GM21576 (cell line): ENCODE measurements around the gene SECISBP2L.

Experiments
- ATAC-seq: cut with Tn5 transposase; IDR thresholded peaks from one replicate; pipeline ENCODE4 v1.9.1; 2021; ENCODE audit warnings: mild to moderate bottlenecking, moderate library complexity; ENCODE audit not compliant: unreplicated experiment

Gene SECISBP2L

GRCh38 chr15:49059491-49059890, 13.2 kb upstream of the SECISBP2L start:
- no peak for ATAC-seq

- no peak for ATAC-seq
Measured at GRCh38 chr15:49058559-49058958, 12.3 kb upstream of the SECISBP2L start.

- no peak for ATAC-seq
Measured at GRCh38 chr15:49055630-49056029, 9.4 kb upstream of the SECISBP2L start.

- no peak for ATAC-seq
Measured at GRCh38 chr15:49052662-49053061, 6.4 kb upstream of the SECISBP2L start.

DNA sequence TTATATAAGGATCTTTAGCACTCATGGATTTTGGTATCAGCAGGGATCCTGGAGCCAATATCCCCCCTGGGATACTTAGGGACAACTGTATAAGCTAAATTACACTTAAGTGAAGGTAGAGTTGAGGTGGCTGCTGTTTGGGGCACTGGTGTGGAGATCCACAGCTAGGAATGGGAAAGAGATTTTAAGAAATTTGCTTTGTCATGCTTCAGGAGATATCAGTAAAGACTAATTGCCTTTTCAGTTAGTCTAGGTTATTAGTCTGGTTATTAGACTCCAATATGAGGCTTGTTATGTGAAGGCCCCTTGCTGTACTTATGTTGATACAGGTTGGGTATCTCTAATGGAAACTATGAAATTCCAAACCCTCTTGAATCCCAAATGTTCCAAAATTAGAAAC, 1.2 kb upstream of the SECISBP2L start:
- ATAC-seq, result no peak

DNA sequence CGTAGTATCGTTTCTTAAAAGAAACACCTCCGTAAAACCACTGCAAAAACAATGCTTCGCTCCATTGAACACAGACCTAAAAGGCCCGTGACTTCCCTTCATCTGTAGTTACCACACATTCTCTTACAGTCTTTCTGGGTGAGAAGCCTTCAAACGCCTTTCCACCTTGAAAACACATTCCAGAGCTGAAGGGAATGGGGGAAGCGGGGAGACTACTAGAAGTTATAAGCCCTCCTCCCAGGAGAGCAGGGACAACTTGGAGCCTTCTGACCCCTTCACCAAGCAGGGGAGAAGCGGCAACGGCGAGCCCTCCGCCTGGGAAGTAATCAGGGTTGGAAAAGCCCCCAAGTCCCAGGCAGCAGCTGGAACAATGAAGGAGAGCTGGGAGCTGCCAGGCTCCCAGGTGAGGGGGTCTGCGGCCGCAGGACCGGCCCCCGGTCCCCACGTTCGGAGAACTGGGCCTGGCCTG, 461 bp downstream of the SECISBP2L start:
- ATAC-seq, result peak; percentile 47

DNA sequence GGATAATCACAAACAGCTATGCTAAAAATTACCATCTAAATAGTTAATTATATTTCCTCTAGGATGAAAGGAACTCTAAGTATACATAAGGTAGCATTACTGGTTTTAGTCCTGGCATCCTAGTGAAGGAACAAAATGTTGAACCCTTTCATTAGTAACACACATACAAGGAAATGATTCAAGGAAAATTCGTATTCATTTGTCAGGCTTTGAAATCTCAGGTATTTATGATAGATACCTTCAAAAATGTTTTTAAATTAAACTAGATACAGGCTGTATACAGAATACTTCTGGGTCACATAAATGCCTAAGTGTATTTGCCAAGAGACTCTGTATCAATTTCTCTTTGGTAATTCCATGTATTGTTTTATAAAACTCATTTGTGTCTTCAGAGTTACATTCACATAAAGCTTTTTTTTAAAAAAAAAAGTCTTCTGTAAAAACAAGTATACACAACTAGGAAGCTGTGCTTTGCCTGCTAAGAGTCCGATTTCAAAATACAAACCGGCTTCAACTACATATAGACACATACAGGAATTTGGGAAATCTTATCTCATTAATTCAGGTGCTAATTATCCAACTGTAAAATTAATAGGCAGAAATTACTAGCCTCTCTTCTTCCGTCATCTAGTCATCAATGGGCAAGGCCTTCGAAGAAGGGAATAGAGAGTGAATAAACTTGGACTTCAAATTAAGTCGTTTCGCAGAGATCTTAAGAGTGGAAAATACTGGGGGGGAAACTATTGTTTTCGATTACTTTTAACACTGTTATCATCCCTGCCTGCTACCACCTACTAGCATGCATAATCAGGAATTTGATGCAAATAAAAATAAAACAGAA, 1.3 kb downstream of the SECISBP2L start:
- ATAC-seq, result no peak

- no peak for ATAC-seq
Measured at GRCh38 chr15:49044002-49044401, 2.2 kb downstream of the SECISBP2L start.

- no peak for ATAC-seq
Measured at GRCh38 chr15:49042165-49042564, 4.1 kb downstream of the SECISBP2L start.

- no peak for ATAC-seq
Measured at GRCh38 chr15:49041426-49041825, 4.8 kb downstream of the SECISBP2L start.

- no peak for ATAC-seq
Measured at GRCh38 chr15:49040151-49040550, 6.1 kb downstream of the SECISBP2L start.

GRCh38 chr15:49038382-49038781, 7.9 kb downstream of the SECISBP2L start:
- no peak for ATAC-seq

GRCh38 chr15:49037546-49037940, 8.7 kb downstream of the SECISBP2L start:
- no peak for ATAC-seq

- no peak for ATAC-seq
Measured at GRCh38 chr15:49036650-49037545, 9.3 kb downstream of the SECISBP2L start.

DNA sequence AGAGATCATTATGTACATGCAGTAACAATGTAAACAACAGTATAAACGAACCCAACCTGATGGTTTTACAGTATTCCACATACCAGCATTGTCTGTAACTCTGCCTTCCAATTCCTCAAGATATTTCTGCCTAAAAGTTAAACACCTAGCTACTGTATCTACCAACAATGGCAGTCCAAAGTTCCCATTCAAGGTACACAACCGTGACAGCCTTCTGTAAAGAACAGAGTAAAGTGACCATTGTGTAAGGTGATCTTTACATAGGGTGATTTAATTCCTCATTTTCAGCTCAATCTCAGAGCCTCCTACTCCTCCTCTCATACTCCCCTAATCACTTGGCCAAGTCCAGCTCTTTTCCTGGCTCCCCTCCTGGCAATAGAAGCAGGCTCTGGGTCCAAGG, 10.4 kb downstream of the SECISBP2L start:
- ATAC-seq, result no peak

GRCh38 chr15:49032601-49033145, 13.6 kb downstream of the SECISBP2L start:
- no peak for ATAC-seq

DNA sequence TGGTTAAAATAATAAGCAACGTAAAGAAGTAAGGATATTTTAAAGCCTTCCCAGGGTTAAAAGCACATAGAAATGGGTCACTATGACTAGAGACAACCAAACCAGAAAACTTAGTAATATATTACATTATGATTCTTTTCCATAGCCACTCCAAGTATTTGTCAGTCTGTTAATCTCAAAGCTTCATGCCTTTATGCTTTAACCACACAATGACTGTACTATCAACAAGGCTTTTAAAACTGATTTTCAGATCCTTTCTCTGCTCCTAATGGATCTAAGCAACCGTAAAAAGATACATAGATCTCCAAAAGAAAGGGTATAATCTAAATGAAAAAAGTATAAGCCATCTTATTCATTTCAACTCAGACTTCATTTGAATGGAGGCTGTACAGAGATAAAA, 14.4 kb downstream of the SECISBP2L start:
- no peak for ATAC-seq

- no peak for ATAC-seq
Measured at GRCh38 chr15:49026700-49027099, 19.5 kb downstream of the SECISBP2L start.

DNA sequence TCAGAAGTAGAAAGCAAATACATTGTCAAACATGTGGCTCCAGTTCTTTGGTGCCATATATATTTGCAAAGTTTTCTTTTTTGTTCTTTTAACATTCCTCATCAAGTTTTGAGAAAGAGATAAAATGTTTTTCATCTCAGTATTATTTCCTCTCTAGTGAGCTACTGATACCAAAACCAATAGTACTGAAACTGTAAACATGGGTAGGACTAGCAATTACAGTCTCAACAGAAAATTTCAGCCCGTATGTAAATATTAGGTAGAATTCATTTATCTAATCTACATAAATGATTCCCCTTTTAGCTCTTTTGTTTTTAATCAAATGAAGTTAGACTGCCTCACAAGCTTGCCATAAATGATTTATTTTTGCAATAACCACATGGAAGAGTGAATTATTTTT, 21.4 kb downstream of the SECISBP2L start:
- ATAC-seq, result peak; percentile 66

DNA sequence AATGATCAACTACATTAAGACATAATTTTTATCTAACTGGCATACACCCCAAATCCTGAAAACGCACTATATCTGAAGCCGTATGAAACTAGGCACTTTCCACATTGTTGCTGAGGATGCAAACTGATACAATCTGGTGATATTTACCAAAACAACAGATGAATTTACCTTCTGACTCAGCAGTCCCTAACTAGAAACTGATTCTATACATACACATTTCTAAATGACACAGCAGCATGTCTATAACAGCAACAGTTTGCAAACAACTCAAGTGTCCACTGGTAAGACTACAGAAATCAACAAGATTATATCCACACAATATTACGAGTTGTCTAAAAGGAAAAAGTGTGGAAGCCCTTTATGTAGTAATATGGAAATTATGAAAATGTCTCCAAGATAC, 22.9 kb downstream of the SECISBP2L start:
- peak; percentile 56 for ATAC-seq

DNA sequence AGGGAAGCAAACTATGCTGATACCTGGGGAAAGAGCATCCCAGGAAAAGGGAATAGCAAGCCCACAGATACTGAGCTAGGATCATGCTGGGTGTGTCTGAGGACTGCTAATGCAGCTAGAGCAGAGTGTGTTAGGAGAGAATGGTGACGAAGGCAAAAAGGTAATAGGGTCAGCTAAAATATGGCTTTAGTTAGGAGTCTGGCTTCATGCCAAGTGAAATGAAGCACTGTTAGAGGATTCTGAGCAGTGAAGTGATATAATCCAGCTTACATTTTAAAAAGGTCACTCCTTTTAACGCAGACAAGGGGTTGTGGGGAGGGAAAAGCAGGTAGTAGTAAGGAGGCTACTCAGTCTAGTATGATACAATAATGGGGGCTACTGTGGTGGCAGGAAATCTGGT, 30.4 kb downstream of the SECISBP2L start:
- no peak for ATAC-seq
